Measurements from ENCODE around the gene SMOC1.
A peak's percentile ranks its signal among the peaks of the same experiment; 100 is the strongest.

SMOC1 gene

GRCh38 chr14:69876848-69877306 lies 2.3 kb upstream of the SMOC1 start:
- no peak for TF ChIP-seq ZFX (IDR thresholded peaks at IDR 0.05; ENCODE audit: borderline replicate concordance)
- TF ChIP-seq, protein P1, sequence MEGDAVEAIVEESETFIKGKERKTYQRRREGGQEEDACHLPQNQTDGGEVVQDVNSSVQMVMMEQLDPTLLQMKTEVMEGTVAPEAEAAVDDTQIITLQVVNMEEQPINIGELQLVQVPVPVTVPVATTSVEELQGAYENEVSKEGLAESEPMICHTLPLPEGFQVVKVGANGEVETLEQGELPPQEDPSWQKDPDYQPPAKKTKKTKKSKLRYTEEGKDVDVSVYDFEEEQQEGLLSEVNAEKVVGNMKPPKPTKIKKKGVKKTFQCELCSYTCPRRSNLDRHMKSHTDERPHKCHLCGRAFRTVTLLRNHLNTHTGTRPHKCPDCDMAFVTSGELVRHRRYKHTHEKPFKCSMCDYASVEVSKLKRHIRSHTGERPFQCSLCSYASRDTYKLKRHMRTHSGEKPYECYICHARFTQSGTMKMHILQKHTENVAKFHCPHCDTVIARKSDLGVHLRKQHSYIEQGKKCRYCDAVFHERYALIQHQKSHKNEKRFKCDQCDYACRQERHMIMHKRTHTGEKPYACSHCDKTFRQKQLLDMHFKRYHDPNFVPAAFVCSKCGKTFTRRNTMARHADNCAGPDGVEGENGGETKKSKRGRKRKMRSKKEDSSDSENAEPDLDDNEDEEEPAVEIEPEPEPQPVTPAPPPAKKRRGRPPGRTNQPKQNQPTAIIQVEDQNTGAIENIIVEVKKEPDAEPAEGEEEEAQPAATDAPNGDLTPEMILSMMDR (IDR thresholded peaks at IDR 0.05) = no peak
- no peak overlapping the region for H3K27ac ChIP-seq

GRCh38 chr14:69877492-69877891 lies 1.7 kb upstream of the SMOC1 start:
- no peak overlapping the region for H3K27ac ChIP-seq
- TF ChIP-seq ZFX (IDR thresholded peaks at IDR 0.05; ENCODE audit: borderline replicate concordance) = no peak
- TF ChIP-seq, protein P1 (IDR thresholded peaks at IDR 0.05) = peak; percentile 74

DNA sequence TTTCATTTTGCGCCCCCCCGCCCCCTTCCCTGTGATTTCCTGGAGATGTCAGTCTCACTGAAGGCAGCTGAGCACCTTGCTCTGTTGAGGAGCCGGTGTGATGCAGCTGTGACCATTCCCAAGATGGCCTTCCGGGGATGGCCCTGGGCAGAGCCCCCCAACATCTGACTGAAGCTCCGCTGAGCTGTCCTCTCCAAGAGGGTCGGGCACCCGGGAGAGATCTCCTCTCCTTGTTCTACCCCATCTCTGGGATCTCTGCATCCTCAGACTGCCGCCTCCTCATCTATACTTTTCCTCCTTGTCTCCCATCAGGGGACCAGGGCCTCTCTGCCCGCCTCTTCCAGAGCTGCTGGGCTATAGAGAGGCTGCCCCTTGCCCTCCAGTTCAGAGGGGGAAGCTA lies 965 bp upstream of the SMOC1 start:
- TF ChIP-seq ZFX (IDR thresholded peaks at IDR 0.05; ENCODE audit: borderline replicate concordance) = no peak
- TF ChIP-seq, protein P1 (IDR thresholded peaks at IDR 0.05) = no peak
- H3K27ac ChIP-seq = no peak overlapping the region

GRCh38 chr14:69880044-69880487 lies 850 bp downstream of the SMOC1 start:
- H3K27ac ChIP-seq = no peak overlapping the region
- TF ChIP-seq ZFX (IDR thresholded peaks at IDR 0.05; ENCODE audit: borderline replicate concordance) = no peak
- TF ChIP-seq, protein P1 (IDR thresholded peaks at IDR 0.05) = no peak

- no peak overlapping the region for H3K27ac ChIP-seq
- TF ChIP-seq ZFX (IDR thresholded peaks at IDR 0.05; ENCODE audit: borderline replicate concordance) = no peak
- TF ChIP-seq, protein P1 (IDR thresholded peaks at IDR 0.05) = no peak
These were observed 1.7 kb downstream of the SMOC1 start for GRCh38 chr14:69880893-69881292.

- no peak overlapping the region for H3K27ac ChIP-seq
- no peak for TF ChIP-seq ZFX (IDR thresholded peaks at IDR 0.05; ENCODE audit: borderline replicate concordance)
These were observed 3.1 kb downstream of the SMOC1 start for GRCh38 chr14:69882116-69882864.

- TF ChIP-seq, protein P1 (IDR thresholded peaks at IDR 0.05) = no peak
- TF ChIP-seq ZFX (IDR thresholded peaks at IDR 0.05; ENCODE audit: borderline replicate concordance) = no peak
- no peak overlapping the region for H3K27ac ChIP-seq
These were observed 3.7 kb downstream of the SMOC1 start for GRCh38 chr14:69882915-69883314.
